Activated CD4-positive, alpha-beta T cell treated with anti-CD3 and anti-CD28 coated beads, Interleukin-2, Interleukin-6, amounts not matched to agents 100 ng/mL and 50 ng/mL, durations not matched to agents 16 hours and 8 hours (primary cell): ENCODE data around the gene OSBPL1A.
A peak's percentile ranks its signal among the peaks of the same experiment; 100 is the strongest.

Experiments used
- DNase-seq: peaks from one replicate; pipeline ENCODE4 v3.0.0-alpha.2; 2020

The OSBPL1A gene

DNA sequence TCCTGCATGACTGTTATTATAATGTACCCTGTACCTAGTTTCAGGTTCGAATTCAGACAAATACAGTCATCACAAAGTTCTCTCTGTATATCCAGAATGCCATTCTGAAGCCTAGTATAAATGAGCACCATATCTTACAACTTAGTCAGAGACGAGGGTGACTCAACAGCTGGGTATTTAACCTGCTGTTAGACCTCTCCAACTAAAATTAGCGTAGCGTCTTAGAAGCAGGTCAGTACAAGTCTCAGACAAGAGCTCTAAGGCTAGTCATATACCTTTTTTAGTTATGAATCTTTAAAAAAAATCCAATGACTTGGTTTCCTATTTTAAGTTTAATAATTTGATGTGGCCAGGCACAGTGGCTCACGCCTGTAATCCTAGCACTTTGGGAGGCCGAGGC is 184.7 kb downstream of the OSBPL1A start:
- DNase-seq, result no peak

DNA sequence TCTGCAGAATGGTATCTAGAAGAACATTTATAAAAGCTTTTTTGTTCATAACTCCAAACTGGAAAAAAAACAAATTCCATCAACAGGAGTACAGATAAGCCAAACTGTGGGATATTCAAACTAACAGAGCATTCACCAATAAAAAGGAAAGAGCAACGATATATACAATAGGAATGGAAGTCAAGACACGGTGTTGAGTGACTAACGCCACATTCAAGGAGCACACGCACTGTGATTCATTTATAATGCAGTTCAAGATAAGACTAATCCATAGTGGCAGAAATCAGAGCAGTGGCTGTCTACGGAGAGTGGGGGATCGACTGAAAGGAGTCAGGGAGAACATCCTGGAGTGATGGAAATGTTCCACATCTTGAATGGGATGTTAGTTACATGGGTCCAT is 188.1 kb downstream of the OSBPL1A start:
- DNase-seq, result no peak

DNA sequence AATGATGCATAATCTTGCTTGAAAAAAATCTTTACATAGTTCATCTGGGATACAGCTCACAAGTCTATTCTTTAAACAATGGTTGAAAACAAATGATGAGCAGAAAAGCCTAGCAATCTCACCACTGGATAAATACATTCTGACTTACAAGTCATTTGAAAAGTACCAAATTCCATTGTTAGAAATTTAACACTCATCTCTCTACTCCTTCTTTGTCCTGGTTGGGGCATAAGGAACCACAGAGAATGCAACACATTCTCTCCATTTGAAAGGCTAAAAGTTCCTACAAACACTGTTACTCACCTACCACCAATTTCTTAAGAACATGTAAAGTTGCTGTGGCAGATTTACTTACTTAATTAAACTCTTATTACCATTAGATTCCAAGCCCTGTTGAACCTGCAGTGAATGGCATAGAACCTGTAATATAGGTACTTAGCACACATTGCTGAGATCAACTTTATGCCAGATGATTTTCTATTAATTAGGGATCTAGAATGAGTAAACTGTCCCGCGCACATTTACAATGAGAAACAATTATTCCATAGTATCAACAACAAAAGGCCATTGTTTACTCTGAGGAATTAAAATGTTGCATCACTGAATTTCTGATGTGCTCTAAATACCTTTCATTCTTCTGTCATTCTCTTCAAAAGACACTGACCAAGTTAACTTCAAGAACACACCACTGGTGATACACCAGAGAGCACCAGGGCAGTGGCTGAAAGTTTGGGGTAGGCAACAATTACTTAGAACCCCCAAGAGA is 189.2 kb downstream of the OSBPL1A start:
- peak; percentile 4 for DNase-seq

DNA sequence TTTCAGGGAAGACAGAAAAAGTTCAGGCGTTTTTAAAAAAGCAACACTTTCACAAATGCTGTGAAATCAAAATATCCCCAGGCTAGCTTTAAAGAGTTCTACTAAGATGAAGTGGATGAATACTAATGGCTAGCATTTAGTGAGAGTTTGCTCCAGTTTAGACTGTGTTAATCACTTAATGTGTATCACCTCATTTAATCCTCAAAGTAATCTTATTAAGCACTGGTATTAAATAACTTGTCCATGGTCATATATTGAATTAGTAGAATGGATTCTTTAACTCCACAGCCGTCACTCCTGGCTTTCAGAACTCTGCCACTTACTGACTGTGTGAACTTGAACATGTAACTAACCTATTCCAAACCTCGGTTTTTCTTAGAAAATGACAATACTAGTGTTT is 192.7 kb downstream of the OSBPL1A start:
- DNase-seq, result no peak

DNA sequence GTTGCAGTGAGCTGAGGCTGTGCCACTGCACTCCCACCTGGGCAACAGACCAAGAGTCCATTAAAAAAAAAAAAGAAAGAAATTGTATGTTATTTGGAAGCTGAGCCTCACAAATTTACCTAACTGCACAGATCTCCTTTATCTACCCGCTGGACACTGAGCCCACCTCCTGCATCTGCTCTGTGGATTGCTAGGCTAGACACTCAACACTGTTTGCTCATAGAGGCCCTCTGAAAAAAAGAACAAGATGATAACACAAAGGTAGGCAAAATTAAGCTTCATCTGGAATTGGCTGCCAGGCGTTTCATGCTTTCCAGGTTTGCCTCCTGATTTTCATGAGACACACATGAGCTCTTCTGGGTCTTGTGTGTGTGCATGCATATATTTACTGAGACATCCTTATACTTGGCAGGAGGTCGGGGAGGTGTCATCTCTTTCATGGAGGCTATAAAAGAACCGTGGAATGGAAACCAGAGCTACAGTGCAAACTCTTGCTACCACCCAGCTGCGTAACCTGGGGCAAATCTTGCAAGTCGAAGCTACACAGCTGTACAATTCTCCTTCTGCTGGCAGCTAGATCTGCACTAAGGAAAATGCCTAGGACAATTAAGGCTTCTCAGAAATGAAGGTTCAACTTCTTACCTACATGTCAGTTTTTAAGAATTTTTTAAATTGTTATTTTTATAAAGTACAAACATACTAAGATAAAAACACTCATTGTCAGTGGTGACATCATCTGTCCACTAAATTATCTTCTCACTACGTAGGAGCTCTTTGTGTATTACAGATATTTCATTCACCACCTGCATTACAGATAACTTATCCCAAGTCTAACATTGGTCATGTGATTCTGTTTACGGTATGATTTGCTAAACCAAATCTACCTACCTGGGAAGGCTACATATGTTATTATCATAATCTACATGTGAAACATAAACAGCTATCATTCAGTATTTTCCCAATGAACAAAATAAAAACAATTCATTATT is 195.6 kb downstream of the OSBPL1A start:
- DNase-seq, result no peak

DNA sequence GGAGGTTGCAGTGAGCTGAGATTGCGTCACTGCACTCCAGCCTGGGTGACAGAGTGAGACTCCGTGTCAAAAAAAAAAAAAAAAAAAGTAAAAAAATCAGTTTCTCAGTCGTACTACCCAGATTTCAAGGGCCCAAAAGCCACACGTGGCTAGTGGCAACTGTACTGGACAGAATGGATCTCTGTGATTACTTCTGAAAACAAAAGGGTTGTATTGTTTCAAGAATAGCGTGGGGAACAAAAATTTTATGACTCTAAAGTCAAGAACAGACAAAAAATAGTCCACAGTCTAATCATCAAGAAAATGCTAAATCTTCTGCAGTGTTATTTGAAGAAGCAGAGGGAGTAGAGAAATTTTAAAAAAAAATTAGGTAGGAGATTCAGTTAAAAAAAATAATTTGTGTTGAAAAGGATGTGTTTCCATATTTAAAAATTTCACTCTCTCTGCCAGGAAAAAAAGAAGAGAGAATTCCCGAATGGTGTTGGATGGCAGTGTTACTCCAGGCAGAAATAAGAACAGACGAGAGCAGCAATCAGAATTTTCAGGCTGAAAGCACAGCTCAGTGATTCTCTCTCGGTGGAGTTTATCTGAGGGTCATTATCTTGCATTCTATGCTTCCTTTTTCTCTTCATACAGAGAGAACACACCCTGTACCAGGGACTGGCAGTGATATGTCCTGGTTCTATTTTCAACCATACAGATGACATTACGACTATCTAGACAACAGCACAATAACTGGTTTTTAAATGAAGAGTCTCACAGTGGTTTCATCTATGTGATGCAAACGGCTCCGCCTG is 196.9 kb downstream of the OSBPL1A start:
- DNase-seq, result no peak

DNA sequence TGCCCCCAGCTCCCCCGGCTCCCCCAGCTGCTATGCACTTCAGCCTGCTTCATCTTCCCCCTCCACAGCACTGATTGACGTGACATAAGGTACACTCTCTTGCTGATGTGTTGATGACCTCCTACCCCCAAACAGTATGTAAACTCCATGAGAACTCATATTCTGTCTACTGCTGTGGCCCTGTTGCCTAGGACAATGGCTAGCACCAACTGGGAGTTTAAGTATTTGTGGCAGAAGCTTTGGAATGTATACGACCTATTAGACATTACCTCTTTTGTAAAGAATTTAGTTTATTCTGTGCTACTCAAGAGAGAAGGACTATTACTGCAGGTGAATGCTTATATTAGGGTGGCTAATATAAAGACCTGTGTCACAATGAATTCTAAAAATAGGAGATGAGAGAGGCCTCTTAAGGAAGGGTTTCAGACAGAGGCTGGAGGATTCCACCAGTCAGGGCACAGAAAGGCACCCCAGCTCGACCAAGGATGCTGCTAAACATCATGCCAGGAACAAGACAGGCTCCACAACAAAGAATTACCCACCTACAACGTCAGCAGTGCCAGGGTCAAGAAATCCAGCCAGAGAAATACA is 198.2 kb downstream of the OSBPL1A start:
- no peak for DNase-seq

DNA sequence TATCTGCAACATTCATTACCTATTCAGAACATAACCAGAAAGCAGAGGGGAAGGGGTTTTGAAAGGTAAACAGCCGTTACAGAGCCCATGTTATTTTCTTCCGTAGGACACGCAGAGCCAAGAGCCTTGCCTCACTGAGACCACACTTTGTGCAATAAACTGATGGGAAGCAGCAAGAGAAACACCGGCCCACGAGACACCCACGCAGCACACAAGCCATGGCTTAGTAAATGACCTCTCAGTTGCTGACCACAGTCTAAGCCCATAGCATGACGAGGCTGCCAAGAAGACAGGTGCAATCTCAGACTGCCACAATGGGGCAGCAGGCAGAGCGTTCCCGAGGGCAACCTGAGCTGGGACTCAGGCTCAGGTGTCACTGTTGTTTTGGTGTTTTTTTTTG is 199.2 kb downstream of the OSBPL1A start:
- DNase-seq, result no peak

DNA sequence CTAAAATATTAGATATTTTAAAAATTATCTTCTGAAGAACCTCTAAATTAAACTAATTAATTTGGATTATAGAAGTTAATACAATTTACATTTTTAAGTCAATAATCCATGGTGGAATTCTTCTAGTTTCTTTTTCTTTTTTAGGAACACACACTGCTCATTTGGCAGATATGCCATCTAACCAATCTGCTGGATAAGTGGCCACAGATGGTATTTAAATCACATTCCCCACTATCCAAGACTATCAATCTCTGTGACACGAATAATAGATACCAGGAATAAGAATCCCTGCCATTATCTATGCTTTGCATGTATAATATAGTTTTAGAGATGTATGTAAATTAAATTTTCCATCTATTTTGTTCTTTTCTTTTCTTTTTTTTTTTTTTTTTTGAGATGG is 200.2 kb downstream of the OSBPL1A start:
- no peak for DNase-seq

DNA sequence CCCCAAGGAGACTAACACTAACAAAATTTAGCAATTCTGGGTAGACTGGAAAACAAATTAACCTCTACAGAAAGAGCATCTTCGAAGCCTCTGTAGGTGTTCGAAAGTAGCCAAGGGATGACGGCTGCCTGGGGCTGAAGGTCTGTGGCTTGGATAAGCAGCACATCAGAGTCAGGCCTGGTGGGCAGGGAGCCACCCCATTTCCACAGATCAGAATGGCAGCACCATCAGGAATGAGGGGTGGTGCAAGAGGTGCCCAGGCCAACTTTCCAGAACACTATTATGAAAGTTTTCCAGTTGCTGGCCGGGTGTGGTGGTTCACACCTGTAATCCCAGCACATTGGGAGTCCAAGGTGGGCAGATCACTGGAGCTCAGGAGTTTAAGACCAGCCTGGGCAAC is 200.9 kb downstream of the OSBPL1A start:
- no peak for DNase-seq

DNA sequence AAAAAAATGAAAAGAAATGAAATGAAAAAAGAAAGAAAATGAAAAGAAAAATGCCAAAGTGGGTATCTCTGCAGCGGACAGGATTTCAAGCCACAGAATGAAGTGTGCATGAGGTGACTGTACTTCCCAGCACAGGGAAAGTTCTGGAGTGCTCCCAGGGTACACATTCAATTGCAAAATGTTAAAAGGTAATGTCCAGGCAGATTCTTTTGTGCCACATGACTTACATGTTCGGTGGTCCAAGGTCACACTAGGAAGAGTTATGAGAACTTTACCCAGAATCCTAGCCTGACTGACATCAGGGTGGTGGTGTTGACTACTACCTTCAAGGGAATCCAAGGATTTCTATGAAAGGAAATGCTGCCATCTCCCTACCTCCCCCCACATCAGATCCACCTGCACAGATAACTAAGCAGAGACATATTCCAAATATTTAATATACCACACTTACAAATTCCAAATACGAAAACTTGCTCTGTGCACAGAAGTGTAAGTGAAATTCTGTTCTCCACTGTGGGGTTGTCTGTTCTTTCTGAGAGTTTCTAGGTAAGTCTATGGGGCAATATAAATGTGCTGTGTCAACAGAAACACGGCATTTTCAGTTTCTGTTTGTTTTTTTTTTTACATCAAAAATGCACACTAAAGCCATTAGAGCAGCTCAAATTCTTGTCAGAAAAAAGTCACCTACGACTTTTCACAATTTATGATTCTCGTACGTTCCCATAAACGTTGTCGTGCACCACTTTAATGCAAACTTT is 202.1 kb downstream of the OSBPL1A start:
- no peak for DNase-seq

DNA sequence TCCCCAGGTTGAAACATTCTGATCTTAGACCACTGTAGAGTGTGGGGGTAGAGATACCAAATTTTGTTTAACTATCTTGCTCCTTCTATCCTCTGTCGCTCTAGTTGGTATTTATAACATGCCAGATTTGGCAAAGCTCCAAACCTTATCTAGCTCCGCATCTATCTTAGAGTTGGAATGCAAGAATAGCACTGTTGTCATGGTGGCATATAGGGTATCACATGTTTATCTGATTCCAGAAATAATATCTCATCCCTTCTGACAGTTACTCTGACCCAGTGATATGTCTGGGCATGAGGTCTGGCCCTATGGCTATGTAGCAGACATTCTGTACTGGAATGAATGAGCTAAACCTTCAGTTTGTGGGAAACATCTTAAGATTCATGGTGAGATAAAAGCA is 207.0 kb downstream of the OSBPL1A start:
- no peak for DNase-seq

DNA sequence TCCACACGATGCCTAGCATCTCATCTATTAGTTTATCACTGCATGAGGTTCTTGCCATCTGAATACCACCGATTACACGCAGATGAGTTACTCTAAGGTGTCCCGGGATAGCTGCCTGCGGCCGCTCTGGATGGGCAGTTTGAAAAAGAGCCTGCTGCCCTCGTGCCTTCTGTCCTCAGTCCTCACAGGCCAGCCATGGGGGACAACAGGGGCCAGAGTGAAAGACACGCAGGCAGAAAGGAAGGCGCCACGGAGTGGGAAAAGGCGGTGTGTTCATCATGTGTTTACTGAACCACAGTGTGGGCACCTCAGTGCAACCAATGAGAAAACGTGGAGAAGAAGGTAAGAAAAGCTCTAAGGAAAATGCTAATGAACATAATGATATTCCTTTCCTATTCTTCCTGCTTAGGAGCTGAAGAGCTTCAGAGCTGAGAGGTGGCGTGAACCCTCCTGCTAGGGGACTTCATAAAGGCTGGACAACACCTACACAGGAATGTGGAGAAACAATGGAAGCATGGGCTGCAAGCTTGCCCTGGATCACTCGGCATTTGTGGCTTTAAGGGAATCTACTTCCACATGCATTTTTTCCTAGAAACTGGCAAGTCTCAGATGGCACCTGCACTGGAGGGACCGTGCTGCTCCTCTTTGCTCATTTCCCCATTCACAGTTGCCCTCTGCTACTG is 207.8 kb downstream of the OSBPL1A start:
- no peak for DNase-seq

DNA sequence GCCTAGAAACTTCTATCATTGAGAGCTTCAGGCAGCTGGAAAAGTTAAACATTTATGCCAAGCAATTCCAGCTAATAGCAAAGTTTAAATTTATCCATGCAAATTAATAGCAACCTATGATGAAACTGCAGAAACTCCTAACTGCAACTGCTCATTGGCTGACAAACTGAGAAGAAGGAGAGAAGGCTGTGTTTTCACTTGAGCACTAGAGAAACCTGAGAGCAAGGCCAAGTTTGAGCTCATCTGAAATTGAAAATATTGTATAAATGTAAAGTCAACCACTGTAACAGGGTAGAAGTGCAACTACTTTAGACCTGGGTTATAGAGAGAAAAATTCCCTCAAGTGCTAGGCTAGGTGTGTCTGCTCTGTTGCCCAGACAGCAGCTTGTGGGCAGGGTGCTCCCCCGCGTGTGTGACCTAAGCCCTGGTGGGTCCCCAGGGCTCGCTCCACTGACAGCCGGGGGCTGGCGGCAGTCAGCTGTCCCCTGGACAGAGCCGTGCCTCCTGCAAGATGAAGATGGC is 208.6 kb downstream of the OSBPL1A start:
- DNase-seq, result no peak

DNA sequence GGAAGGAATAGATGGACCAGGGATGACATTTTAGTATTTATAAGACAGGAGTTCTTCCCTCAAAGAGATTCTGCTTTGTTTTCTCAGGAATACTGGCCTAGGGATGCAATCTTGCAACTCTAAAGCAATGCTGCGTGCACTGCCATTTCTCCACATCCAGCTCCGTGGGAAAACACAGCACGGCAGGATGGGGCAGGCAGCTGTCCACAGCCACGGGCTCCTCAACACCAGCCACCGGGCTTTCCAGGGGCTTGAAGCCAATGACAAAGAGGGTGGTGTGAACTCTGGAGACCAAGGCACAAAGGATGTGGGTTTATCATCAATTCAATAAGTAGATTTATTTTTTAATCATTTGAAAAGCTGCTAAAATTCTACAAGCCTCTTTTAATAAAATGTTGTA is 209.5 kb downstream of the OSBPL1A start:
- DNase-seq, result no peak

DNA sequence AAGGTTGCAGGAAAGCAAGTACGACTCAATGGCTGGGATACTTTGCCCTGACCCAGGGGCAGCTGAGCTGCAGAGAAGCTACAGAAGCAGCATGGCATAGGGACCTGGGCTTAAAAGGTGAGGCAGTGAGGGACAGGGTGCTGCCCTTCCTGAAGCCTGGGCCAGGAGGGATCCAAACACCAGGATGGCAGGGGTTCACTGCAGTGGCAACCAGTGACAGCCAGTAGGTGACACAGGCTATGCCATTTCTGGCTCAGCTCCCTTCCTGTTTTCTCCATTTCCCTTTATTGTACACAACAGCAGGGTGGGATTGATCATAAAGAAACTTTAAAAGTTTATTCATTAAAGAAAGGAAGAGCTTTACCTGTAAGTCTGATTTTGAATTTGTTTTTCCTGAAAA is 209.9 kb downstream of the OSBPL1A start:
- no peak for DNase-seq

DNA sequence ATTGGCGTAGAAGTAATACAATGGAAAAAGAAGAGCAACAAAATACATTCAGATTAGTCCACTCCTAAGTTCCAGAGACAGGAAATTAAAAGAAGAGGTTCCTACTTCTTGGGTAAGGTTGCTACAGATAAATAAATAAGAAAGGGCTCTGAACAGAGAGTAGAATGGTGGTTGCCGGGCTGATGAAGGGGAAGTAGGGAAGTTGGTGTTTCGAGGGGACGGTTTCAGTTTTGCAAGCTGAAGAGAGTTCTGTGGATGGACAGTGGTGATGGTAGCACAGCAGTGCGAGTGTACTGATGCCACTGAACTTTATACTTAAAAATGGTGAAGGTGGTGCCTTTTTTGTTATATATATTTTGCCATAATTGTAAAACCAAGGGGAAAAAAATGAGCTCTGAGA is 210.6 kb downstream of the OSBPL1A start:
- no peak for DNase-seq

DNA sequence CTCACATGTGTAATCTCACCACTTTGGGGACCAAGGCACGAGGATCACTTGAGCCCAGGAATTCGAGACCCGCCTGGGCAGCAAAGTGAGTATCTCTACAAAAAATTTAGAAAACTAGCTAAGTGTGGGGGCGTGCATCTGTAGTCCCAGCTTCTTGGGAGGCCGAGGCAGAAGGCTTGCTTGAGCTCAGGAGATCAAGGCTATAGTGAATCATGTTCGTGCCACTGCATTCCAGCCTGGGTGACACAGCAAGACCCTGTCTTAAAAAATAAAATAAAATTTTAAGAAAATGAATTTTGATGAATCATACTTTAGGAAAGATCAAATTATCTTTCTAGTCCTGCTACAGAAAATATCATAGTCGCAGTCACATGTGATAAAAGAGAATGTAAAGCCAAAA is 211.8 kb downstream of the OSBPL1A start:
- no peak for DNase-seq

DNA sequence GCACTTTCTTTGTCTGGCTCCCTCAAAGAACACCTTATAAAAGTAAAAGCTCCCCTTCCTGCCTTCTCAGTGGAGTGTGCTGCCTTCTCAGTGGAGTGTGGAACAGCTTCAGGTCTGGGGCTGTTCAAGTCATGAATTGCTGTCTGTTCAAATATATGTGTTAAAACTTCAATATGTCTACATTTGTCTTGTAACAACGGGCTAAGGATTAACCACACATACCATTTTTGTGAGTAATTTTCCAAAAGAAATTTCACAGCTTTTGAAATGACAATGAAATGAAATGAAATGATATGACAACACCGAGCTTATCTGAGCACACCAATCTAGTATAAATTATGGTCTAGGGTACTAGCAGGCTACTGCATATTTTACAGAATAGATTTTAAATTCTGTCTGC is 215.8 kb downstream of the OSBPL1A start:
- no peak for DNase-seq

DNA sequence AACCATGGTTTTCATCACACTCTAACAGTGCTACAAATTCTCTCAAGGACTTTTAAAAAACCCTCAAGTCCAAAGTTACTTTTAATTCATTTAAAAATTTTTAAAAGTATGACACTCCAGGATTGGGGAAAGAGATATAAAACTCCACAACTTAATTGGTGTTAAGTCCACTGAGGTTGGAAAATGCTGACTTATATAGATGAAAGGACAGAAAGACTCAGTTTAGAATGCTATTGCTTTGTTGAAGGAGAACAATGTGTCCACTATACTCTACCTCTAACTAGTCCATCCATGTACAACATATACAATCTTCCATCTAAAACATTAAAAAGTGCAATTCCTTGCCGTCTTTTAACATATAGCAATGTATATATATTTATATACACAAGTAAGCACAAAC is 217.6 kb downstream of the OSBPL1A start:
- no peak for DNase-seq

DNA sequence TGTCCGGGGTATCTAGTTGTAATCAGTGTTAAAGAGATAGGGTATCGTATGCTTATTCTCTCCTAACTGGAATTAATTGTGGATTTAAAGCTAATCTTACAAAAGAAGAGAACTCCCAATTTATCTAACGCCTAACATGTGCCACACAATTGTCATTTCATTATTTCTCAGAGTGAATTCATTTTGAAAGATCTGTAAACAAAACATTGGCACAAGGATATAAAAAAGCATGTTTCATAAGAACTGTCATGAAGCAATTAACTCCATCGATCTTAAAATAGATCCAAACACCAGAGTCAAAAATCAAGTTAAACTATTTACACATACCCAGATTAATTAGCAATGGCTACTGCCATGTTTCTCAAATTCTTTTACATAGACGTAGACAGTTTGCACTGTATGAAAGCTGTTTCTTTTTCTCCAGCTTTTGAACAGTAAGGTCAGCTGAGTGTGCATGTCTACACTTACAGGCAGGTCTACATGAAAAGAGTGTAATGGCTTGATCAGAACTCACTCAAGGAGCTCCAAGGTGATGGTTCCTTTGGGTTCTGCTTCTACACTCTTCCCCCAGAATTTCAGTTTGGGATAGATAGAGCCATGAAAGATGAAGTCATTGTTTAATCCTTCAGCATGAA is 220.0 kb downstream of the OSBPL1A start:
- no peak for DNase-seq
